Stomach (tissue), 9 donors: ENCODE measurements around the gene SLC6A17. TPM values are rescaled to one million over a fixed set of nuclear protein-coding genes. Genes with fewer than 3 reads are reported as not detected.

Experiments
- DNase-seq, 2 donors: peaks; one replicate each; pipeline versions ENCODE4 v3.0.0 to v3.0.0-alpha.2; 2013 to 2019
- H3K27ac ChIP-seq, 5 donors: fragments of 200-600 bp in 4 of 5; sonication (generic) in 4 of 5; one replicate each; pipeline ENCODE4 v1.5.1; 2013 to 2019; ENCODE audit warnings: mild to moderate bottlenecking in 1 of 5, moderate library complexity in 1 of 5
- H3K27me3 ChIP-seq, 3 donors: fragments of 200-600 bp; sonication (generic); one replicate each; pipeline ENCODE4 v1.5.1; 2017 to 2019; ENCODE audit warnings: mixed run types in 1 of 3
- H3K36me3 ChIP-seq, 4 donors: fragments of 200-600 bp; sonication (generic); 1 replicate in 3 of 4; 2 replicates in 1 of 4; pipeline ENCODE4 v1.5.1; 2016 to 2019
- H3K4me1 ChIP-seq, 4 donors: fragments of 200-600 bp; sonication (generic); one replicate each; pipeline ENCODE4 v1.5.1; 2016 to 2019
- H3K4me3 ChIP-seq, 4 donors: fragments of 200-600 bp; sonication (generic) in 3 of 4; one replicate each; pipeline ENCODE4 v1.5.1; 2016 to 2019; ENCODE audit warnings: mild to moderate bottlenecking in 1 of 4
- H3K9me3 ChIP-seq, 4 donors: fragments of 200-600 bp; sonication (generic); one replicate each; pipeline ENCODE4 v1.5.1; 2016 to 2019
- EP300 ChIP-seq: sonication (generic); formaldehyde crosslinking; IDR thresholded peaks from one replicate; pipeline ENCODE4 v1.6.1; 2017; ENCODE audit warnings: antibody characterized with exemption
- POLR2A ChIP-seq, 4 donors: fragments of 450-650 bp; IDR thresholded peaks; one replicate each; pipeline ENCODE4 v1.6.1; 2016; ENCODE audit warnings: antibody characterized with exemption in 4 of 4, control low read depth in 2 of 4, mild to moderate bottlenecking in 1 of 4, moderate library complexity in 1 of 4
- POLR2AphosphoS5 ChIP-seq, 3 donors: sonication (generic); formaldehyde crosslinking; IDR thresholded peaks; one replicate each; pipeline ENCODE4 v1.6.1; 2016; ENCODE audit warnings: antibody characterized with exemption in 3 of 3
- WGBS, 5 donors: extraction: QIAGEN DNeasy Blood & Tissue Kit in 3 of 5; methylation state at CpG; one replicate each; pipeline versions ENCODE4 v1.1.5 to v1.1.7; 2013 to 2018; 5-methylcytosine and 5-hydroxymethylcytosine counted together
- intact Hi-C: fragments of 100-400 bp; cut with DNase I; formaldehyde crosslinking; loops from one replicate; pipeline ENCODE4 v1.15.1; 2023; ENCODE audit warnings: low total_unique reads
- polyA plus RNA-seq, 3 donors: library from polyadenylated mRNA; stranded (reverse); fragments of 200-250 nt; gene quantifications; one replicate each; pipeline ENCODE4 v1.2.3, GENCODE V29; 2013
- total RNA-seq, 5 donors: library from RNA; depleted of rRNA; stranded (reverse); fragments of >200 nt; gene quantifications; one replicate each; pipeline versions ENCODE4 v1.1.0 to v1.2.3, GENCODE V29; 2014 to 2016
- TF ChIP-seq, protein P1 (sequence below), 7 experiments: fragments of 450-650 bp in 4 of 7; fragments of 200-600 bp in 3 of 7; sonication (generic) in 3 of 7; IDR thresholded peaks; one replicate each; pipeline ENCODE4 v1.5.1; 2016 to 2019; ENCODE audit warnings: antibody characterized with exemption in 7 of 7, control low read depth in 2 of 7, mild to moderate bottlenecking in 1 of 7
- donor health status: healthy with polysubstance abuse.
- donor health status: Bipolar disorder and iron deficiency.
- donor health status: healthy.

SLC6A17 gene
- total and polyA plus RNA-seq, 8 donors, result 0.08 to 0.37 (median 0.14) TPM; not detected in 3

DNA sequence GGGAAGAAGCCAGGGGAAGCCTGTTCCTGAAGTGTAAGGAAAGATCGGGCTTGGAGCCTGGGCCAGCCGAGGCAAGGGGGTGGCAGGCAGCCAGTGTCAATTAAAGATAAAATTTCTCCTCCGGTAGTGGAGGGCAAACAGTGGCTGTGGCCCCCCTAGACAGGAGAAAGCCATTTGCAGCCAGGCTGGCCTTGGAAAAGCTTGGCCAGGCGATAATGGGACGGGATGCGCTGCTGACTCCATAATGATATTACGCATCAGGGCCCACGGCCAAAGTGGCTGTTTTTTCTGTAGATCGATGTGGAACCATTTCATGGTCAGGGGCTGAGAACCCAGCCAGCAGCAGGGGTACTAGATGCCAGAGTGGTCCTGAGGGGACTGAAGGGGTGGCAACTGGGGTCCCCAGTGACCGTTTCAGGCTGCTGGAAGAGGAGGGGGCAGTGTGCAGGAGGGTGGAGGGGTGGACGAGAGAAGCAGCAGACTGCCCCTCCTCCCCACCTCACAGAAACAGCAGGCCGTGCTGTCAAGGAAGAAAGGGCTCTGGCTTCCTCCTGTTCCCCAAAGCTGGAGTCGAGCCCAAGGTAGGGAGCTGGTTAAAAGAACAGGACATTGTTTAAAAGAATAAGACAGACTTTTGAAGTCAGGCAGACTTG is 85.0 kb downstream of the SLC6A17 start:
- DNase-seq, result peak; percentile 54 to 66
- intact Hi-C loops, result no loop called here
- TF ChIP-seq EP300 (no peak), POLR2AphosphoS5 (IDR thresholded peaks at IDR 0.05) (no peak), POLR2A (IDR thresholded peaks at IDR 0.05) (no peak)
- TF ChIP-seq, protein P1, sequence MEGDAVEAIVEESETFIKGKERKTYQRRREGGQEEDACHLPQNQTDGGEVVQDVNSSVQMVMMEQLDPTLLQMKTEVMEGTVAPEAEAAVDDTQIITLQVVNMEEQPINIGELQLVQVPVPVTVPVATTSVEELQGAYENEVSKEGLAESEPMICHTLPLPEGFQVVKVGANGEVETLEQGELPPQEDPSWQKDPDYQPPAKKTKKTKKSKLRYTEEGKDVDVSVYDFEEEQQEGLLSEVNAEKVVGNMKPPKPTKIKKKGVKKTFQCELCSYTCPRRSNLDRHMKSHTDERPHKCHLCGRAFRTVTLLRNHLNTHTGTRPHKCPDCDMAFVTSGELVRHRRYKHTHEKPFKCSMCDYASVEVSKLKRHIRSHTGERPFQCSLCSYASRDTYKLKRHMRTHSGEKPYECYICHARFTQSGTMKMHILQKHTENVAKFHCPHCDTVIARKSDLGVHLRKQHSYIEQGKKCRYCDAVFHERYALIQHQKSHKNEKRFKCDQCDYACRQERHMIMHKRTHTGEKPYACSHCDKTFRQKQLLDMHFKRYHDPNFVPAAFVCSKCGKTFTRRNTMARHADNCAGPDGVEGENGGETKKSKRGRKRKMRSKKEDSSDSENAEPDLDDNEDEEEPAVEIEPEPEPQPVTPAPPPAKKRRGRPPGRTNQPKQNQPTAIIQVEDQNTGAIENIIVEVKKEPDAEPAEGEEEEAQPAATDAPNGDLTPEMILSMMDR (IDR thresholded peaks at IDR 0.05), result no peak
- Histone ChIP-seq H3K4me3 (no peak overlapping the region), H3K36me3 (peaks cover 0 to 39% (median 30%) of the 10 kb centered on the region in 4 donors), H3K27ac (peak overlapping the region; percentile 40 to 78 (median 61)), H3K9me3 (peaks cover 0 to 8% (median 7%) of the 10 kb centered on the region in 4 donors), H3K27me3 (no peaks in the 10 kb centered on the region), H3K4me1 (peaks cover 22 to 34% (median 22%) of the 10 kb centered on the region in 4 donors)
- WGBS, 5 donors, result 23 to 44% (median 35%) methylated on average over 13 of the region's 13 CpGs

DNA sequence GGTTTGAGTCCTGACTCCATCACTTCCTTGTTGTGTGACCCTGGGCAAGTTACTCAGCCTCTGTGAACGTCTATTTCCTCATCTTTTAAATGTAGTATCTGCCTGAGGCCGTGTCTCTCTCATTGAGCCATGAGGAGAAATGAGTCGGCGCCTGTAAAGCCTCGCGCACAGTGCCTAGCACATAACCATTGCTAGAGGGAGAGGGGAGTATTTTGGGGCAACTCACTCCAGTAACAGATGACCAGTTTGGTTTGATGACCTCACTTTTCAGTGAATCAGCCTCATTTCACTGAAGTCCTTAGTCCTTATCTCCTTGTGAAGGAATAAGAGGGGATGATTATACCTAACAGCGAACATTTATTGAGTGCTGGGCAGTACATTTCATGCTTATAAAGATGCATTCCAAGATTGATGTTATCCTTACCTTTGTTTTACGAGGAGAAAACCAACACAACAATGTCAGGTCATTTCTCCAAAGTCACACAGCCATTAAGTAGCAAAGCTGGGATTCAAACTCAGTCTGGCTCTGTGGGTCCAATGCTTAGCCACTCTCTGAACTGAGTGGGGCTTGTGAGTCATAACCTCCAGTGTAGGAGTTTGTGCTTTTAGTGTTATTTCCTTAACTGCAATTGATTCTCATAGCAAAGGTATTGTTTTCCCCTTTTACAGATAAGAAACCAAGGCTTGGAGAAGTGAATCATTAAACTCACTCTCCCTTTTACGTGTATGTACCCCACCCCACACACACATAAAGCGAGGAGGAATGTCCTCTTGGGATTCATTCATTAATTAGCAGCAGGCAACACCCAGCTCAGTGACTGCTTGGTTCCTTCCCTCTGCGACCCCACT is 85.8 kb downstream of the SLC6A17 start:
- H3K27me3 ChIP-seq, result no peaks in the 10 kb centered on the region
- 46 to 56% (median 55%) methylated on average over 11 of the region's 11 CpGs for WGBS, 5 donors
- DNase-seq, result peak in 1 of 2 donors; percentile 66
- no peak overlapping the region for H3K4me3 ChIP-seq
- peak overlapping the region in 4 of 5 donors; percentile 41 to 78 (median 65) for H3K27ac ChIP-seq
- H3K9me3 ChIP-seq, result peaks cover 0 to 8% (median 7%) of the 10 kb centered on the region in 4 donors
- TF ChIP-seq POLR2A (IDR thresholded peaks at IDR 0.05) (no peak), POLR2AphosphoS5 (IDR thresholded peaks at IDR 0.05) (peak in 1 of 3 donors; percentile 11)
- peaks cover 27 to 42% (median 29%) of the 10 kb centered on the region in 4 donors for H3K4me1 ChIP-seq
- H3K36me3 ChIP-seq, result peaks cover 0 to 31% (median 22%) of the 10 kb centered on the region in 4 donors
- intact Hi-C loops, result no loop called here

DNA sequence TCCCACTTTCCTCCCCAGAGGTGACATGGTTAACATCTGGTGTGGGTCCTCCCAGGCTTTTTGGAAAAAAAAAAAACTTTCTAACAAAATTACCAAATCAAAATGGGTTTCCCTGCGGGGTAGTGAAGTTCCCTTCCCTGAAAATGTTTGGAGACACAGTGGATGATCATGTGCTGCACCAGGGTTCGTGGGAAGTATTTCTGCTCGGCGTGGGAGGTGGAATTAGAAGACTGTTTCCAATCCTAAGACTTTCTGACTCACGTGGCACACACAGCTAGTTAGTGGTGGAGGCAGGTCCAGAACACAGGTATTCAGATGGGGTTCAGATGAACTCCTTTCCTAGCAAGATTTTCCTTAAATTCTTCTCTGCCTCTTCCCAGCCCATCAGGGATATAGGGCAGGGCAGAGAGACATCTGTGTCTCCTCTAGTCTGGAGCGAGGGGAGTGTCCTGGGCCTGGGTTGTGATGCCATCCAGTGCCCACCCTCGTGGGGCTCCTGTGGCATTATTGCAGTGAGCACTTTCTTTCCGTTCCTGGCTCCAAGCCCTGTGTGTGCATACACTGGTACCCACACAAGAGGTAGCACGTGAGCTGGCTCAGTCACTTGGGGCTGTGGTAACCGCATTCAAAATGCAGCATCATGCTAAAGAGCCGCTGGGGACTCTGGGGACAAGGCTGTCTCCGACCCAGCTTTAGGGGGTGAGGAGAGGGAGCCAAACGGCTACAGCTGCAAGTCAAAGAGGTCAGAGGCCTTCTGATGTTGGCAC is 87.3 kb downstream of the SLC6A17 start:
- peak overlapping the region in 1 of 5 donors; percentile 54 for H3K27ac ChIP-seq
- no peaks in the 10 kb centered on the region for H3K27me3 ChIP-seq
- H3K9me3 ChIP-seq, result peaks cover 0 to 5% (median 4%) of the 10 kb centered on the region in 4 donors
- WGBS, 5 donors, result 60 to 79% (median 78%) methylated on average over 12 to 13 of the region's 13 CpGs
- TF ChIP-seq, protein P1 (IDR thresholded peaks at IDR 0.05), result no peak
- TF ChIP-seq EP300, result no peak
- TF ChIP-seq POLR2A (IDR thresholded peaks at IDR 0.05), result no peak
- no peak for TF ChIP-seq POLR2AphosphoS5 (IDR thresholded peaks at IDR 0.05)
- DNase-seq, result no peak
- peaks cover 27 to 44% (median 32%) of the 10 kb centered on the region in 4 donors for H3K4me1 ChIP-seq
- no peak overlapping the region for H3K4me3 ChIP-seq
- H3K36me3 ChIP-seq, result peaks cover 0 to 16% (median 10%) of the 10 kb centered on the region in 4 donors
- intact Hi-C loops, result no loop called here

DNA sequence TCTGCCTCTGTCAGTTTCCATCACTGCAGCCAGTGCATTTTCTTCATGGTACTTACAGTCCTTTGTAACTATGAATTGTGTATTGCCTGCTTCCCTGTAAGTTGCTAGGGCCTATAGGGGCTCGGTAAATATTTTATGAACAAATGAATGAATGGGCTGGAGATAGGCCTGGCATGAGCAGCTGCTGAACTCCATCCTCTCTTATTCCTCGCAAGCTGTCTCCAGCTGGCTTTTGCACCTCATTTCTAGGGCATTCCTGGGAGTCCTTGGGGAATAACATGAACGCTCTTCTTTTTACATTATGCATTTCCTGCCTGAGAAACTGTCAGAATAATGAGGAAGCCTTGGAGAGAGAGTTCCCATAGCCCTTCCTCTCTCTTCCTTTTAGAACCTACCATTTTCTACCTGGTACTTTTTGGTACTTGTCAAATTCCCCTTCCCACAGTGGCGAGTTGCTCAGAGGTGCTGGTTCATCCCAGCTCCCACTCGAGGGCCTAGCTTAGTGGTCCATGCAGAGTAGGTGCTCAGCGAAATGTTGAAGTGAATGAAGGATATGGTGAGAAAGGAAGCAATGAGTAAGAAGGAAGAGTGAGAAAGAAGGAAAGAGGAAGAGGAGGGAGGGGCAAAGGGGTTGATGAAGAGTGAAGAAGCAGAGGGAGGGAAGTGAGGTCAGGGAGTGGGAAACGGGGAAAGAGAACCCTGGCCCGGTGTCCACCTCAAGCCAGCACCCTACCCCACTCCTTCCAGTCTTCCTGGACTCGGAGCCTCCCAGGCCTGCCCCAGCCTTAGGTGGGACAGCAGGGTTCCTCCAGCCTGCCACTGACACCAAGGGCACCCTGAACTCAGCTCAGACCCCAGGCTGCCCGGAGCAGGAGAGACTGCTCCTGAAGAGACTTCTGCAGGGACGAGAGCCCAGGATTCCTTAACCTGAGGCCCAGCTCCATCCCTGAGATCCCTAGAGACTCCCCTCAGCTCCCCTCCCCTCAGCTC is 89.4 kb downstream of the SLC6A17 start:
- DNase-seq, result peak in 1 of 2 donors; percentile 32
- TF ChIP-seq EP300 (no peak), POLR2AphosphoS5 (IDR thresholded peaks at IDR 0.05) (no peak), POLR2A (IDR thresholded peaks at IDR 0.05) (no peak)
- TF ChIP-seq, protein P1 (IDR thresholded peaks at IDR 0.05), result no peak
- 69 to 73% (median 70%) methylated on average over 11 of the region's 11 CpGs for WGBS, 5 donors
- H3K27ac ChIP-seq, result peak overlapping the region in 2 of 5 donors; percentile 1 to 10
- H3K4me3 ChIP-seq, result no peak overlapping the region
- peaks cover 25 to 54% (median 35%) of the 10 kb centered on the region in 4 donors for H3K4me1 ChIP-seq
- intact Hi-C loops, result no loop called here
- no peaks in the 10 kb centered on the region for H3K27me3 ChIP-seq
- no peaks in the 10 kb centered on the region for H3K9me3 ChIP-seq
- no peaks in the 10 kb centered on the region for H3K36me3 ChIP-seq
